GM18858 (cell line): ENCODE measurements around the gene SPECC1.
A peak's percentile ranks its signal among the peaks of the same experiment; 100 is the strongest.
"Not testable (repeated sequence)": the region's sequence is repeated elsewhere in the genome, so short reads cannot be mapped to it uniquely, and the experiment has no call there.

Source experiments
- ATAC-seq: cut with Tn5 transposase; IDR thresholded peaks from one replicate; pipeline ENCODE4 v1.9.1; 2021; ENCODE audit not compliant: unreplicated experiment

Gene SPECC1, protein sequence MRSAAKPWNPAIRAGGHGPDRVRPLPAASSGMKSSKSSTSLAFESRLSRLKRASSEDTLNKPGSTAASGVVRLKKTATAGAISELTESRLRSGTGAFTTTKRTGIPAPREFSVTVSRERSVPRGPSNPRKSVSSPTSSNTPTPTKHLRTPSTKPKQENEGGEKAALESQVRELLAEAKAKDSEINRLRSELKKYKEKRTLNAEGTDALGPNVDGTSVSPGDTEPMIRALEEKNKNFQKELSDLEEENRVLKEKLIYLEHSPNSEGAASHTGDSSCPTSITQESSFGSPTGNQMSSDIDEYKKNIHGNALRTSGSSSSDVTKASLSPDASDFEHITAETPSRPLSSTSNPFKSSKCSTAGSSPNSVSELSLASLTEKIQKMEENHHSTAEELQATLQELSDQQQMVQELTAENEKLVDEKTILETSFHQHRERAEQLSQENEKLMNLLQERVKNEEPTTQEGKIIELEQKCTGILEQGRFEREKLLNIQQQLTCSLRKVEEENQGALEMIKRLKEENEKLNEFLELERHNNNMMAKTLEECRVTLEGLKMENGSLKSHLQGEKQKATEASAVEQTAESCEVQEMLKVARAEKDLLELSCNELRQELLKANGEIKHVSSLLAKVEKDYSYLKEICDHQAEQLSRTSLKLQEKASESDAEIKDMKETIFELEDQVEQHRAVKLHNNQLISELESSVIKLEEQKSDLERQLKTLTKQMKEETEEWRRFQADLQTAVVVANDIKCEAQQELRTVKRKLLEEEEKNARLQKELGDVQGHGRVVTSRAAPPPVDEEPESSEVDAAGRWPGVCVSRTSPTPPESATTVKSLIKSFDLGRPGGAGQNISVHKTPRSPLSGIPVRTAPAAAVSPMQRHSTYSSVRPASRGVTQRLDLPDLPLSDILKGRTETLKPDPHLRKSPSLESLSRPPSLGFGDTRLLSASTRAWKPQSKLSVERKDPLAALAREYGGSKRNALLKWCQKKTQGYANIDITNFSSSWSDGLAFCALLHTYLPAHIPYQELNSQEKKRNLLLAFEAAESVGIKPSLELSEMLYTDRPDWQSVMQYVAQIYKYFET

DNA sequence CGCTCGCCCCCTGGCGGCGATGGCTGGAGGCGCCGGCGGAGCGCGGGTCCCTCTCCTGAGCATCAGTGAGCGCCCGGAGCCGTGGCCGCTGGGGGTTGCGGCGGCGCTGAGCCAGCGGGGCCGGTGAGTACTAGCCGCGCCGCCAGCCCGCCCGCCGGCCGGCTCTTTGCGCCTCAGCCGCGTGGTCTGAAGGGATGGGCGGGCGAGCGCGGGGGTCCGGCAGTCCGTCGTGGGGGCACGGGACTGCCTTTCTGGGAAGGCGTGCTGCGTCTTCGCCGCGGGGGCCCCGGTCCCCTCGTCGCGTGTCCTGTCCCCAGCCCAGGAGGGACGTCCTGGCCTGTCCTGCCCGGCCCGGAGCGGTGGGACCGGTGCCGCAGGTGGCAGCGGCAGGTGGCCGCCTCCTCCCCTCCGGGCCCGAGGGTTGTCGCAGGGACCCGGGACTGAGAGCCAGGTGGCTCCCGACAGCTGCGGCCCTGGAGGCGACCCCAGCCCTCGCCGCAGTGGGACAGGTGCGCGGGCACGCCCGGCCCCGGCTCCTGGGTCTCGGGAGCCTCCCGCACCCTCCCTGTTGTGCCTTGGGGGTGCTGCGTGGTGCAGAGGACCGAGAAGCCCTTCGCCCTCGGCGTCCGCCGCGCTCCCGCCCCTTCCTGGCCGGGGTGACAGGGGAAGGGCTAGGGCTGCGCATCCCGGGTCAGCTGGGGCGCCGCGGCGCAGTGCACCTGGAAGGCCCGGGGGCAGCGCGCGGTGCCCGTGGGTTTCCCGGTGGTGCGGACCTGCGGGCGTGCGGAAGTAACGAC, at the start of gene SPECC1:
Gene SPECC1, plus strand, starts transcription at position 58 of the 797 bp plus-strand sequence. CDS start 87,293 bp downstream, outside the sequence.
- ATAC-seq, result peak; percentile 87

DNA sequence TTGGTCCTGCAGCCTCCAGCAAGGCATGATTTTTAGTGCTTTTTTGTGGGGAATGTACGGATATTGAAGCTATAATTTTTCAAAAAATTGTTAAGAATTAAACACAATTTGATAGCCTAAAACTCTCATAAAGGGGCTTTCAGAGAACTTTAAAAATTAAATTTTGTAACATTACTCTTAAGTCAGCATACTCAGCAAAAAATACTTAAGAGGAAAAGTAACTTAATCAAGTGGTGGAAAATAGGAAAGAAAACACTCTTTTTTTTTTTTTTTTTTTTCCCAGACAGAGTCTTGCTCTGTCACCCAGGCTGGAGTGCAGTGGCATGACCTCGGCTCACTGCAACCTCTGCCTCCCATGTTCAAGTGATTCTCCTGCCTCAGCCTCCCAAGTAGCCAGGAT, 46.2 kb upstream of the SPECC1 start:
- not testable (repeated sequence) for ATAC-seq

DNA sequence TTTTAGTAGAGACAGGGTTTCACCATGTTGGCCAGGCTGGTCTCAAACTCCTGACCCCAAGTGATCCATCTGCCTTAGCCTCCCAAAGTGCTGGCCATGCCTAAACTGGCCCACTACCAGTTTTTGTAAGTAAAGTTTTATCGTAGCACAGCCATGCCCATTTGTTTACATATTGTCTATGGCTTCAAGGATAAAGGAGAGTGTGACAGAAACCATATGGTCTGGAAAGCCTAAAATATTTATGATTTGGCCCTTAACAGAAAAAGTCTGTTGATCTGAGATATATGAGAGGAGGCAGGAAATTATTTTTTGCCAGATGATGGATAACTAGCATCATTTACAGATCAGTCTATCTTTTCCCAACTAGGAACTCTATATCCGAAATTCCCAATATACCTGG, 36.0 kb upstream of the SPECC1 start:
- ATAC-seq, result no peak

DNA sequence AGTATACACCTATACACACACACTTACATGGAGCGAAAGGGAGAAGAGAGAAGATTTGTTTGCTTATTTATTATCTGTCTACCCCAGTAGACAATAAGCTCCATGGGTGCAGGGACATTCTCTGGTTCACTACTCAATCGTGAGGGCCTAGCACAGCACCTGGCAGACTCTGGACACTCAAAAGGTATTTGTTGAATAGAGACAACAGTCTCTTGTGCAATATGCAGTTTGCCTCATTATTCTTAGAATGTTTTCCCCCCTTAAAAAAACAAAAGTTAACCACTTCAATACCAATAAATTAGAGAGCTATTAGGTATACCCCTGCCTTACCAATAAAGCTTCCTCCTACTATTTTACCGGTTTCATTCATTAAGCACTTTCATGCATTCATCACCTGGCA, 33.6 kb upstream of the SPECC1 start:
- ATAC-seq, result no peak

DNA sequence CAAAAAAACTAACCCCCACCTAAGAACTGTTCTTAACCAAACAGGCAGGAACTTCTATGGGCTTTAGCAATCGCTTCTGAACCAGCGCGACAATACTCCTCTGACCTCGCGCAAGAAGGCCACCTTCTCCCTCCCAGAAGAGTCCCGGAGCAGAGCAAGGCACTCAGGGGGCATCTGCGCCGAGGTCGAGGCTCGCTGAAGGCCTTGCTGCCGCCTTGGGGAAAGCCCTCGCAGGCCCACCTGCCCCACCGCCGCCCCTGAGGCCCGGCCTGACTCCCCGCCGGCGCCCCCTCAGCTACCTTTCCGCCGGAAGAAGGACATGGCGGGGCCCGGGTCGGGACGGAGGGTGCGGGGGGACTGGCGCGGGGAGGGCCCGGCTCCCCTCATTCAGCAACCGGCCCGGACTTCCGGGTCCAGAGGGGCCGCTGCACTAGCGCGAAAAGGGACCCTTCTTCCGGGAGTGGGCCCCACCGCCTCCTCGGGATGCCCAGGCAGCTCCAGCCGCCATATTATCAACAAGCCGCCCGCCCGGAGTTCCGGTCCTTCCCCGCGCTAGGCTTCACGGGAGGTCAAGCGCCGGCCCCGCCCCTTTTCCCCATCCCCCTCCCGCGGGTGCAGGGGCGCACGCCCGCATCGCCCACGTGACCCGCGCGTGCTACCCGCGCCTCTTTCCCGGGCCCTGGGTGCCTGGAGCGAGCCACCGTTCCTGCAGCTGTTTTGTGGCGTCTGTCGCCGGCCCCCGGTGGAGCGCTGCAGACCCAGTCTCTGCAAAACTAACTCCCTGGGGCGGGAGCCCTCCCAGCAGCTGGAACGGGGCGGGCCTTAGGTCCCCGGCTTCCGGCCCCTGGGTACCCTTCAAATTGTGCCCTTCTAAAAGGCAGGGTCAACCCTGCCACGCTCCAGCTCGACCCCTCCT, 31.6 kb upstream of the SPECC1 start, which contains the start of gene AKAP10:
Gene AKAP10, minus strand, starts transcription at position 536 of the 916 bp plus-strand sequence. Its CDS starts 149 bp downstream, at position 387.
- ATAC-seq, result peak; percentile 51

DNA sequence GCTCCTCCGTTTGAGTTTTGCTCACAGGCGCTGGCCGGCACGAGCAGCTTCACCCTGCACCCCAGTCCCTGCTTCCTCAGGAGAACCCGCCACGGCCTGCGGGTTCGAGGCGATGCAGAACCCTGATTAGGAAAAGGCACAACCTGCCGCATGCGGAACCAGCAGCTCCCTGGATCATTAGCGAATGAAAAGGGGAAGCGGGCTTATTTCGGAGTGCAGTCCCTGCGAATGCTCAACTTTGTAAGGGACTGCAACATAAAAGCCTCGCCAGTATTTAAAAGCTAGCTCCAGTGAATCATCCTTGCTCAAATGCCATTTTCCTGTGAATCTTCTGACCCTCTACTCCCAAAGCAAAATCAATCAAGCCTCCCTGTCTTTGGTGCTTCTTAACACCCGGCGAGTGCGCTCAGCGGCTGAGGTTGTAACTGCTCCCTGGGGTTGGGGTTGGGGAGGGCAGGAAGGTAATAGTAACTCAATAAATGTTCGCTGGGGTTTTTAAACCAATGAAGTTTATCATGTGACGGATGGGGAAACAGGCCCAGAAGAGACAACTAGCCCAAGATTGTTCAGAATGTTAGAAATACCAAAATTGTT, 30.9 kb upstream of the SPECC1 start:
- ATAC-seq, result peak; percentile 24

DNA sequence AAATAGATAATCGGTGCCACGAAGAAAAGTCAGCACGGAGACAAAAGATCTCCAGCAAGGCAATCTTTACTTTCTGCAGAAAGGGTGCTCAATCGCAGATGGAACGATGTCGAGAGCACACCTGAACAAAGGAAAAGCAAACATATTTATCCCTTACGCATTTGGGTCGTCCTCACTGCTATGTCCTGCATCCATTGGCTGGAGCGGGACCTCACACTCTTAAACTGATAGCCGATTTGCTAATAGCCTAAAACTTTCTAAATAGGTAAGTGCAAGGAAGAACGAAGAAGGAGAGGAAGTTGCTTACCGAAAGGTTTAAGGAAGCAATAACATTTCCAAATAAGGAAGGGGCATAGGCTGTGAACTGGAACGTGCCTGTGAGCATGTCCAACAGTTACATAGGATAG, 30.4 kb upstream of the SPECC1 start:
- ATAC-seq, result no peak

DNA sequence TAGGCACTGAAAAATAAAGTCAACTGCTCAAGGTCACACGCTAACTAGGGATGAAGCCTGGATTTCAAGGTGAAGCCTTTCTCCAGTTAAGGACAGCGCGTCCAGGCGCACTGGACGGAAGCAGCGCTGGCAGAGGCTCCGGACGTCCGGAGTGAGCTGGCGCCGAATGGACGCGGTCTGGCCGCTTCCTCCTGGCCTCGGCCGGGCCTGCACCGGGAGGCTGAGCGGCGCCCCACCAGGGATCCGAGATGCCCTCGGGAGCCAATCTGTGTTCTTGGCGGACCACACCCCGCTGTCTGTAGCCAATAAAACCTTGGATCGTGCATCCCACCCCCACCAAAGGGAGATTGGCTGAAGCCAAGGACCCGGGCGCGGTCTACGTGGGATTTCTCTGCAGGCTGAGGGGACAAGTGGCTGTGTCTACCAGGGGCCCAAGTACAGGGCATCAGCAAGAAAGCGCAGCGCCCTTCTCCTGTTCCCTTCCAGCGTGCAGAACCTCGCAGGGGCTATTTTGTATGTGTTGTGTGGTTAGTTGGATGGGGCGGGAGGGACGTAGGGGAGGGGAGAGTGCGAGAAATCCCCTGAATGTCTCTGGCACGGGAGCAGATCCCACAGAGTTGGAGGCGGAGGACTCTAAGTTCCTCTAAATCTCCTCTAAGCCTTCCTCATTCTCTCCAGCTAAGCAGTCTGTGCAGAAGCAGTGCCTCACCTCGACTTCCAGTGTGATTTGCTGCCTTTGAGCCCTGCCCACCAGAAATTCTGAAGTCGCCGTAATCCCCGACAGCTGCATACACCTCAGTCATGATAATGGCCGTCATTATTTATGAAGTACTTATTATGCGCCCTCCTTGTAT, 29.0 kb upstream of the SPECC1 start:
- ATAC-seq, result no peak

DNA sequence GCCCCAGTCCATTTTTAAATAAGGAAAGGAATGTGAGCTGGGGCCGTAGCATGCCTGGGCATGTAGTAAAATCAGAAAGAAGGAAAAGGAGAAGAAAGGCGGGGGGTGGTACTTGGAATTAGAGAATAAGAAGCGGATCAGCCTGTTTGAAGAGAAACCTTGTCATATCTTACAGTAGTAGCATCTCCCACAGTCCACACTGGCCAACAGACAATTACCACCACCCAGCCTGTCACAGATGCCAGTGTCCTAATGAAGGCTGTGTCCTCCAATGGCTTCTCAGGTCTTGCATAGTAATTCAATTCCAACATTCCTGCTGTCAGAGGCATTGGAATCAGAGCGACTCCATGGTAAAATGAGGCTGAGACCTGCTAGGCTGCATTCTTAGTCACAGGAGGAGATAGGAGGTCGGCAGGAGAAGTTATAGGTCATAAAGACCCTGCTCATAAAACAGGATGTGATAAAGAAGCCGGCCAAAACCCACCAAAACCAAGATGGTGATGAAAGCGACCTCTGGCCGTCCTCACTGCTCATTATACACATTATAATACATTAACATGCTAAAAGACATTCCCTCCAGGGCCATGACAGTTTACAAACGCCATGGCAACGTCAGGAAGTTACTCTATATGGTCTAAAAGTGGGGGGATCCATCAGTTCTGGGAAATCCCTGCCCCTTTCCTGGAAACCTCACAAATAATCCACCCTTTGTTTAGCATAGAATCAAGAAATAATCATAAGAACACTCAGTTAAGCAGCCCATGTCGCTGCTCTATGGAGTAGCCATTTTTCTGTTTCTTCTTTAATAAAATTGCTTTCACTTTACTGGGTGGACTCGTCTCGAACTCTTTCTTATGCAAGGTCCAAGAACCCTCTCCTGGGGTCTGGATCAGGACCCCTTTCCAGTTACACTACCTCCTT, 22.0 kb upstream of the SPECC1 start:
- ATAC-seq, result no peak

DNA sequence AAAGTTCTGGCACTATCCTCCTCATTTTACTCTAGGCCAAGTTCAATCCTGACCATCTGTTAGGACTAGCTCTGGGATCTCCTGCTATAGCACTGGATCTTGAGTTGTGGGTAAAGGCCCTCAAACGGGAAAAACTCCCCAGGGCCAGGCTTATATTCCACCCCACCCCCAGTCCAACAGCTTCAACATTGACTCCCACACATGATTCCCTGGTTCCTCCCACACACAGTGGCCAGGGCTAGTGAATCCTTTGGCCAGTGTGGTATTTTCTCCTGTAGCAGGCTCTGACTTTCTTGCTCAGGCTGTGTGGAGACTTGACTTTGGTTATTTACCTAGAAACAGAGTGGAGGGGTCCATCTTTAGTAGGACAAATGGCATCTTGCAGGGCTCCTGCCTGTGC, 21.3 kb upstream of the SPECC1 start:
- no peak for ATAC-seq

DNA sequence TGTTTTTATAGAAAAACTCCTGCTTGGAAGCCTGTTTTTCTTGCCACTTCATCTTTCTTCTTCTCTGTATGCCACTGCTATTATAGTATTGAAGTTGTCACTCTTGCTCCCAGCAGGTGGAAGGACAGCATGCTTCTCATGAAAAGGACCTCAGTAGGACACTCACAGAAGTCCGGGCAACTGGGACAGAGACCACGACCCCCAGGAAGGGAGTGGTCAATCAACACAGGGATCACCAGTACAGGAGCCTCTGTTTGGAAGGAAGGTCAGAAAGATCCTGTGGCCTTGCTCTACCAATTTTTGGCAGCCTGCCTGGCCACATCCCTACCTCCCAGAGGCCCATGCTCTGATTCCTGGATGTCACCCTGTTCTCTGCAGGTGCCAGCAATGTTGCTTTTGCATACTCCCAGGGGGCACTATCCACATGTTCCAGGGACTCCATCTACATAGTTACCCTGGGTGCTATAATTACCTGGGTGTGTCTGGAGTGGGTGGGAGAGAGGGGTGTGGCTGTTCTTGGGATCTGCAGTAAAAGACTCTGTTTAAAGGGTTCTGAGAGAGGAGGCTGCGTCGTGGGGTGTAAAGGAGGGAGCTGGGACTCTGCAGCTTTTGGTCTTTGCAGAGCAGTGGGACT, 17.8 kb upstream of the SPECC1 start:
- ATAC-seq, result no peak

DNA sequence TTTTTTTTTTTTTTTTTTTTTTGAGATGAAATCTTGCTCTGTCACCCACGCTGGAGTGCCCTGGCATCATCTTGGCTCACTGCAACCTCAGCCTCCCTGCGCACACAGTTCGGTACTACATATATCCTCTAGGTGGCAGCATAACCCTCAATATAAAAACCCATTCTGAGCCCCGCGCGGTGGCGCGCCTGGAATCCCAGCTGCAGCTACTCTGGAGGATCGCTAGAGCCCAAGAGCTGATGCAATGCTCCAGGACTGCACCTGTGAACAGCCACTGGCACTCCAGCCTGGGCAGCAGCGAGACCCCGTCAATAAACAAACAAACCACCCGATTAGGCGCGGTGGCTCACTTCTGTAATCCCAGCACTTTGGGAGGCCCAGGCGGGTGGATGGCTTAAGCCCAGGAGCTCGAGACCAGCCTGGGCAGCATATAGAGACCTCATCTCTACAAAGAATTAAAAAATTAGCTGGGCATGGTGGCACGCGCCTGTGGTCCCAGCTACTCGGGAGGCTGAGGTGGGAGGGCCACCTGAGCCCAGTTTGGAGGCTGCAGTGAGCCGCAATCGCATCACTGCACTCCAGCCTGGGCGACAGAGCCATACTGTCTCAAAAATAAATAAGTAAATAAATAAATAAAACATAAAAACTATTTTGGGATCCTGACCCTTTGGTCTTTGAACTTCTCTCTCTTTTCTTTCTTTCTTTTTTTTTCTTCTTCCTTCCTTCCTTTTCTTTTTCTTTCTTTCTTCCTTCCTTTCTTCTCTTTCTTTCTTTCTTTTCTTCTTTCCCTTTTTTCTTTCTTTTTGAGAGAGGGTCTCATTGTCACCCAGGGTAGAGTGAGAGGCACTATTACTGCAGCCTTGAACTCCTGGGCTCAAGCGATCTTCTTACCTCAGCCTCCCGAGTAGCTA, 16.1 kb upstream of the SPECC1 start:
- no peak for ATAC-seq

DNA sequence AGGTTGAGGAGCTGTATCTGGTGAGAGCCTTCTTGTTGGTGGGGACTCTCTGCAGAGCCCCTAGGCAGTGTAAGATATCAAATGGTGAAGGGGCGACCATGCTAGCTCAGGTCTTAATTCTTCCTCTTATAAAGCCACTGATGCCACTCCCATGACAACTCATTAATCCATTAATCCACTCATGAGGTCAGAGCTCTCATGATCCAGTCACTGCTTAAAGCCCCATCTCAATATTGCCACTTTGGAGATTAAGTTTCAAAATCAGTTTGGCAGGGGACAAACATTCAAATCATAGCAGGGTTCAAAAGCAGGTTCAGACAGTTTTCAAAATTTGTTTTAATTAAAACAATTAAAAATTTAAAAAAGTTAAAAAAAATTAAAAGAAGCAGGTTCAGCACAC, 13.1 kb upstream of the SPECC1 start:
- no peak for ATAC-seq

DNA sequence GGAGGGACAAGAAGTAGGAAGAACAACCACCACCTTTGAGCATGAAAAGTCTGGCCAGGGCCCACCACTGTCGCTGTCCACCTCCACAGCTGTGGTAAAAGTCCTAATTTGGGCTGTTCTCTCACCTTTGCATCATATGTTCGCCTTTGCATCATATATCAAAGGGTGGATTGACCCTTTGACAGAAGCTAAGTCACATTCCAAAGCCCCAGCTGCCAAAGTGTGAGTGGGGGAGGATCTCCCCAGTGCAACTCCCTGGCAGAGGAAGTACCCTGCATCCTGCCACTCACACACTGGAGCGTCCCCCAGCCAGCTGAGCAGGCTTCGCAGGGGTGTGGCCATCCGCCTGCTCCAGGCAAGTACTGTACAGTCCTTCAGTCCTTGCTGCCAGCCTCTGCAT, 12.7 kb upstream of the SPECC1 start:
- no peak for ATAC-seq

DNA sequence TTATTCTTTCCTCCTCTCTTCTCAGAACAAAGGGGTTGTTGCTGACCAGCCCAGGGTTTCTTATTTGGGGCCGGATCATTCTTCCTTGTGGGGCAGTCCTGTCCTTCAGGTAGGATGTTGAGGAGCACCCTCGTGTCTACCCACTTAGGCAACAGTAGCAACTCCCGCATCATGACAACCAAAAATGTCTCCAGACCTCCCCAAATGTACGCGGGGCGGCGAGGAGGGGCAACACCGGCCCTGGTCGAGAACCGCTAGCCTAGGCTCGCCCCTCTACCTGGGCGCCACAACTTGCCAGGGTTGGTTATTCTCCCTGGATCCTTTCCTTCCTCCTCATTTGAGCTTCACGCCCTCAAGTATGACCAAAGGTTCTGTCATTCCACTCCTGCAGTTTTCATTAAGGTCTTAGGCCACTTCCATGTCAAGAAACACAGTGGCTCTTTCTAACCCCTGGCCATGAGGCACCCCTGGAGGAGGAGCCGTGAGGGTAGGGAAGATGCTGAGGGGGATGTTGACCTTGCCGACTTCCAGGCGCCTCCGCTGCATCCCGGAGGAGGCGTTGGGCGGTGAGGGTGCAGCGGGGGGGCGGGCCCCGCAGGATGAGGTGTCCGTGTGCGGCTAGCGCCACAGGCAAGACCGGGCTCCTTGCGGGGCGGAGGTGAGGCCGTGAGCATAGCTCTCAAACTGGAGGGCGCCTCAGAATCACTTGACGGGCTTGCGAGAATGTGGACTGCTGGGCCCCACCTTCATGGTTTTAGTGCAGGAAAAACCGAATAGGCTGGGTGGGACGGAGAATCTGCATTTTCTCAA, 712 bp upstream of the SPECC1 start:
- no peak for ATAC-seq
